MM.1S (cell line): ENCODE data around the gene ALG6.

ENCODE experiments used
- CTCF ChIP-seq: fragments of 300-600 bp; sonication (generic); IDR thresholded peaks from 2 replicates; pipeline ENCODE4 v1.5.1; 2016; ENCODE audit warnings: antibody characterized with exemption, low read length, mixed read lengths
- EZH2phosphoT487 ChIP-seq: fragments of 300-600 bp; sonication (generic); IDR thresholded peaks from 2 replicates; pipeline ENCODE4 v1.6.1; 2018; ENCODE audit warnings: antibody characterized with exemption, low read length

GRCh38 chr1:63463248-63463647 lies 95.8 kb downstream of the ALG6 start:
- TF ChIP-seq EZH2phosphoT487, result no peak
- no peak for TF ChIP-seq CTCF
